GM12878 (cell line): ENCODE data around the gene COL23A1. TPM values are rescaled to one million over a fixed set of nuclear protein-coding genes. Genes with fewer than 3 reads are reported as not detected.

ENCODE experiments used
- ATAC-seq: fragments of 200-7000 bp; cut with Tn5 transposase; 3 replicates; pipeline ENCODE4 v1.9.1; 2020; ENCODE audit warnings: mild to moderate bottlenecking, moderate library complexity
- BruUV-seq: library from RNA; stranded (reverse); fragments of 400-500 nt; replicated peaks from 2 replicates; lab custom pipeline; 2021; lab: Mats Ljungman, UMichigan
- CTCF ChIA-PET: fragments of 300-600 bp; sonication (Branson Sonifier 250); formaldehyde crosslinking; extraction: SDS; loops from one replicate; lab custom pipeline; 2021; ENCODE audit warnings: inconsistent platforms; lab: Yijun Ruan, JAX
- POLR2A ChIA-PET: fragments of 350-600 bp; formaldehyde crosslinking; extraction: SDS; loops from one replicate; lab custom pipeline; 2021; ENCODE audit warnings: inconsistent platforms; lab: Charles Lee
- RAD21 ChIA-PET: fragments of 300-600 bp; sonication (Branson Sonifier 250); formaldehyde crosslinking; loops from one replicate; lab custom pipeline; 2023; ENCODE audit warnings: antibody characterized with exemption; ENCODE audit not compliant: unreplicated experiment; lab: Charles Lee
- SMC1A ChIA-PET: fragments of 300-600 bp; sonication (Branson Sonifier 250); formaldehyde crosslinking; loops from one replicate; lab custom pipeline; 2023; ENCODE audit not compliant: unreplicated experiment, uncharacterized antibody; lab: Charles Lee
- DNase-seq: peaks from one replicate; pipeline ENCODE4 v3.0.0-alpha.2; 2011; ENCODE audit warnings: low read depth, low spot score
- FAIRE-seq: peaks from 3 replicates; lab custom pipeline; 2011; peaks lifted over from hg19 to GRCh38; lab: Jason Lieb, UNC
- H2AFZ ChIP-seq: 2 replicates; pipeline ENCODE4 v1.6.0; 2011; ENCODE audit warnings: low read depth, low read length, control low read depth; ENCODE audit not compliant: control insufficient read depth
- H3K27ac ChIP-seq: 2 replicates; pipeline ENCODE4 v1.5.1; 2011; ENCODE audit warnings: control low read depth; ENCODE audit not compliant: control insufficient read depth, insufficient read depth
- H3K27me3 ChIP-seq, 2 experiments: replicated peaks in 1 of 2; 2 replicates each; pipeline versions ENCODE4 v1.6.0 to v1.6.1; 2011; ENCODE audit warnings: low read length in 1 of 2; ENCODE audit not compliant: control insufficient read depth in 2 of 2, insufficient read depth in 2 of 2
- H3K36me3 ChIP-seq, 2 experiments: 2 replicates each; pipeline ENCODE4 v1.5.1; 2011; ENCODE audit warnings: low read length in 1 of 2; ENCODE audit not compliant: control insufficient read depth in 2 of 2, insufficient read depth in 2 of 2
- H3K4me1 ChIP-seq: 2 replicates; pipeline ENCODE4 v1.6.1; 2011; ENCODE audit warnings: mild to moderate bottlenecking, low read length, moderate library complexity, mixed read lengths; ENCODE audit not compliant: control insufficient read depth, insufficient read depth
- H3K4me2 ChIP-seq: 2 replicates; pipeline ENCODE4 v1.6.0; 2011; ENCODE audit warnings: control low read depth; ENCODE audit not compliant: control insufficient read depth, insufficient read depth
- H3K4me3 ChIP-seq: fragments of 200-600 bp; sonication (generic); 2 replicates; pipeline ENCODE4 v1.5.1; 2016
- H3K79me2 ChIP-seq: 2 replicates; pipeline ENCODE4 v1.6.0; 2011; ENCODE audit warnings: low read length; ENCODE audit not compliant: control insufficient read depth, insufficient read depth
- H3K9ac ChIP-seq: 2 replicates; pipeline ENCODE4 v1.8.0; 2011; ENCODE audit warnings: low read length, control low read depth, mixed read lengths; ENCODE audit not compliant: control insufficient read depth, insufficient read depth
- H3K9me3 ChIP-seq: replicated peaks from 3 replicates; pipeline ENCODE4 v1.5.1; 2011; ENCODE audit warnings: mild to moderate bottlenecking, low read length; ENCODE audit not compliant: control insufficient read depth, insufficient read depth
- H4K20me1 ChIP-seq: 2 replicates; pipeline ENCODE4 v1.6.0; 2011; ENCODE audit not compliant: control insufficient read depth, insufficient read depth
- ATF2 ChIP-seq: IDR thresholded peaks from 2 replicates; pipeline ENCODE4 v1.6.1; 2012; ENCODE audit warnings: low read length, inconsistent platforms
- CBX5 ChIP-seq: sonication (generic); IDR thresholded peaks from 2 replicates; pipeline ENCODE4 v1.6.1; 2016; ENCODE audit warnings: low read depth, moderate library complexity, mild to moderate bottlenecking, inconsistent platforms
- NFIC ChIP-seq: IDR thresholded peaks from 2 replicates; pipeline ENCODE4 v1.6.1; 2012; ENCODE audit warnings: low read depth, mild to moderate bottlenecking, inconsistent platforms, low read length, moderate library complexity
- NFYA ChIP-seq: IDR thresholded peaks from 2 replicates; pipeline ENCODE4 v1.6.1; 2011; ENCODE audit warnings: low read depth, mild to moderate bottlenecking, low read length, improper control_type of control experiment, borderline replicate concordance
- PAX5 ChIP-seq: IDR thresholded peaks from 2 replicates; pipeline ENCODE4 v1.6.1; 2011; ENCODE audit warnings: low read depth, low read length, borderline replicate concordance
- RFX5 ChIP-seq: IDR thresholded peaks from 2 replicates; pipeline ENCODE4 v1.6.1; 2011; ENCODE audit warnings: low read depth, low read length, improper control_type of control experiment
- ZNF207 ChIP-seq: fragments of 450-650 bp; IDR thresholded peaks from 2 replicates; pipeline ENCODE4 v1.6.1; 2014; ENCODE audit warnings: antibody characterized with exemption, mild to moderate bottlenecking, borderline replicate concordance
- ZNF274 ChIP-seq: IDR thresholded peaks from one replicate; pipeline ENCODE4 v1.8.0; 2011; ENCODE audit not compliant: insufficient read length, insufficient read depth
- ZSCAN29 ChIP-seq: fragments of 450-650 bp; IDR thresholded peaks from 2 replicates; pipeline ENCODE4 v1.6.1; 2017; ENCODE audit warnings: mild to moderate bottlenecking, moderate library complexity
- WGBS: methylation state at CpG from one replicate; pipeline ENCODE4 v1.1.6; 2016; ENCODE audit warnings: low lambda C conversion rate; ENCODE audit not compliant: insufficient replicate concordance, insufficient coverage; ENCODE audit errors: missing lambda C conversion rate; 5-methylcytosine and 5-hydroxymethylcytosine counted together
- in situ Hi-C: fragments of 300-500 bp; cut with MboI; formaldehyde crosslinking; loops from 9 replicates; pipeline ENCODE4 v1.14.3; 2018; ENCODE audit warnings: mixed read lengths
- intact Hi-C: fragments of 100-400 bp; cut with micrococcal nuclease; formaldehyde crosslinking; loops from one replicate; pipeline ENCODE4 v1.14.2; 2022; ENCODE audit not compliant: unreplicated experiment
- polyA plus RNA-seq, 11 experiments: library from polyadenylated mRNA; depleted of rRNA in 4 of 11; unstranded in 6 of 11; stranded (reverse) in 5 of 11; fragments of >200 nt; fragmentation: Nextera tagmentation in 4 of 11; fragmentation: Illumina TruSeq in 1 of 11; extraction: Ambion mirVana in 4 of 11; extraction: Trizol in 1 of 11; gene quantifications; 1 replicate in 1 of 11; 2 replicates in 10 of 11; pipeline versions ENCODE4 v1.2.1 to v1.2.3, GENCODE V29; 2011 to 2016; ENCODE audit warnings: inconsistent platforms in 2 of 11, missing spikeins in 2 of 11, low read depth in 1 of 11
- total RNA-seq, 4 experiments: library from RNA; depleted of rRNA in 3 of 4; stranded (reverse); fragments of >200 nt in 3 of 4; fragmentation: Illumina TruSeq in 1 of 4; extraction: Trizol in 1 of 4; gene quantifications; 2 replicates each; pipeline versions ENCODE4 v1.2.1 to v1.2.3, GENCODE V29; 2013 to 2021
- TF ChIP-seq, protein P1 (sequence below): IDR thresholded peaks from 2 replicates; pipeline ENCODE4 v1.6.1; 2012; ENCODE audit warnings: low read depth, low read length, improper control_type of control experiment
- TF ChIP-seq, protein P2 (sequence below): fragments of 150-350 bp; IDR thresholded peaks from 2 replicates; pipeline ENCODE4 v1.6.1; 2016; ENCODE audit warnings: low read depth, low read length
- TF ChIP-seq, protein P3 (sequence below): fragments of 450-650 bp; IDR thresholded peaks from 2 replicates; pipeline ENCODE4 v1.6.1; 2018; ENCODE audit warnings: mild to moderate bottlenecking, low read depth, moderate library complexity; ENCODE audit not compliant: partially characterized antibody

Gene COL23A1
- total and polyA plus RNA-seq, 10 of the 15 experiments (the other 5 are each of a cell fraction or from before 2014, with no cell fraction given): 0.03 to 0.83 (median 0.09) TPM; not detected in 5

DNA sequence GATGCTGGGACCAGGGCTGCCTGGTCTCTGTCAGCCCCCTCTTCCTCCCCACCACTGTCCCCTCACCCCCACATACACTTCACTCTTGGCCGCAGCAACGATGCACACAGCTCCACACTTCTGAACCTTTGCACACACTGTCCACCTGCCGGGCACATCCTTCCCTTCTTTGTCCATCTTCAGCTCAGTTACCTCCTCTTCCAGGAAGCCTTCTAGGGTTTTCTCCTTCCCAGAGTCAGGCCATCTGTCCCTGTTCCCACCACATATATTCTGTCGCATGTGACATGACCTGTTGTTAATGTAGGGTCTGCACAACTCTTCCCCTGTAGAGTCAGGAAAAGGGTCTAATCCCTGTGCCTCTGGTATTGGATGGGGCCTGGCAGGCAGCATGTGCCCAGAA lies 319.0 kb downstream of the COL23A1 start:
- in situ Hi-C loops: no loop called here
- H3K9me3 ChIP-seq: no peaks in the 10 kb centered on the region
- no peak for ATAC-seq
- no peak for TF ChIP-seq ZNF207
- TF ChIP-seq, protein P1, sequence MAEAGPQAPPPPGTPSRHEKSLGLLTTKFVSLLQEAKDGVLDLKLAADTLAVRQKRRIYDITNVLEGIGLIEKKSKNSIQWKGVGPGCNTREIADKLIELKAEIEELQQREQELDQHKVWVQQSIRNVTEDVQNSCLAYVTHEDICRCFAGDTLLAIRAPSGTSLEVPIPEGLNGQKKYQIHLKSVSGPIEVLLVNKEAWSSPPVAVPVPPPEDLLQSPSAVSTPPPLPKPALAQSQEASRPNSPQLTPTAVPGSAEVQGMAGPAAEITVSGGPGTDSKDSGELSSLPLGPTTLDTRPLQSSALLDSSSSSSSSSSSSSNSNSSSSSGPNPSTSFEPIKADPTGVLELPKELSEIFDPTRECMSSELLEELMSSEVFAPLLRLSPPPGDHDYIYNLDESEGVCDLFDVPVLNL: no peak
- TF ChIP-seq PAX5: no peak
- no peak for TF ChIP-seq ATF2
- no peak for TF ChIP-seq NFYA
- no peak for TF ChIP-seq ZSCAN29
- TF ChIP-seq, protein P2, sequence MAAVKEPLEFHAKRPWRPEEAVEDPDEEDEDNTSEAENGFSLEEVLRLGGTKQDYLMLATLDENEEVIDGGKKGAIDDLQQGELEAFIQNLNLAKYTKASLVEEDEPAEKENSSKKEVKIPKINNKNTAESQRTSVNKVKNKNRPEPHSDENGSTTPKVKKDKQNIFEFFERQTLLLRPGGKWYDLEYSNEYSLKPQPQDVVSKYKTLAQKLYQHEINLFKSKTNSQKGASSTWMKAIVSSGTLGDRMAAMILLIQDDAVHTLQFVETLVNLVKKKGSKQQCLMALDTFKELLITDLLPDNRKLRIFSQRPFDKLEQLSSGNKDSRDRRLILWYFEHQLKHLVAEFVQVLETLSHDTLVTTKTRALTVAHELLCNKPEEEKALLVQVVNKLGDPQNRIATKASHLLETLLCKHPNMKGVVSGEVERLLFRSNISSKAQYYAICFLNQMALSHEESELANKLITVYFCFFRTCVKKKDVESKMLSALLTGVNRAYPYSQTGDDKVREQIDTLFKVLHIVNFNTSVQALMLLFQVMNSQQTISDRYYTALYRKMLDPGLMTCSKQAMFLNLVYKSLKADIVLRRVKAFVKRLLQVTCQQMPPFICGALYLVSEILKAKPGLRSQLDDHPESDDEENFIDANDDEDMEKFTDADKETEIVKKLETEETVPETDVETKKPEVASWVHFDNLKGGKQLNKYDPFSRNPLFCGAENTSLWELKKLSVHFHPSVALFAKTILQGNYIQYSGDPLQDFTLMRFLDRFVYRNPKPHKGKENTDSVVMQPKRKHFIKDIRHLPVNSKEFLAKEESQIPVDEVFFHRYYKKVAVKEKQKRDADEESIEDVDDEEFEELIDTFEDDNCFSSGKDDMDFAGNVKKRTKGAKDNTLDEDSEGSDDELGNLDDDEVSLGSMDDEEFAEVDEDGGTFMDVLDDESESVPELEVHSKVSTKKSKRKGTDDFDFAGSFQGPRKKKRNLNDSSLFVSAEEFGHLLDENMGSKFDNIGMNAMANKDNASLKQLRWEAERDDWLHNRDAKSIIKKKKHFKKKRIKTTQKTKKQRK: no peak
- no peak for TF ChIP-seq ZNF274
- TF ChIP-seq, protein P3, sequence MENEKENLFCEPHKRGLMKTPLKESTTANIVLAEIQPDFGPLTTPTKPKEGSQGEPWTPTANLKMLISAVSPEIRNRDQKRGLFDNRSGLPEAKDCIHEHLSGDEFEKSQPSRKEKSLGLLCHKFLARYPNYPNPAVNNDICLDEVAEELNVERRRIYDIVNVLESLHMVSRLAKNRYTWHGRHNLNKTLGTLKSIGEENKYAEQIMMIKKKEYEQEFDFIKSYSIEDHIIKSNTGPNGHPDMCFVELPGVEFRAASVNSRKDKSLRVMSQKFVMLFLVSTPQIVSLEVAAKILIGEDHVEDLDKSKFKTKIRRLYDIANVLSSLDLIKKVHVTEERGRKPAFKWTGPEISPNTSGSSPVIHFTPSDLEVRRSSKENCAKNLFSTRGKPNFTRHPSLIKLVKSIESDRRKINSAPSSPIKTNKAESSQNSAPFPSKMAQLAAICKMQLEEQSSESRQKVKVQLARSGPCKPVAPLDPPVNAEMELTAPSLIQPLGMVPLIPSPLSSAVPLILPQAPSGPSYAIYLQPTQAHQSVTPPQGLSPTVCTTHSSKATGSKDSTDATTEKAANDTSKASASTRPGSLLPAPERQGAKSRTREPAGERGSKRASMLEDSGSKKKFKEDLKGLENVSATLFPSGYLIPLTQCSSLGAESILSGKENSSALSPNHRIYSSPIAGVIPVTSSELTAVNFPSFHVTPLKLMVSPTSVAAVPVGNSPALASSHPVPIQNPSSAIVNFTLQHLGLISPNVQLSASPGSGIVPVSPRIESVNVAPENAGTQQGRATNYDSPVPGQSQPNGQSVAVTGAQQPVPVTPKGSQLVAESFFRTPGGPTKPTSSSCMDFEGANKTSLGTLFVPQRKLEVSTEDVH: no peak
- TF ChIP-seq RFX5: no peak
- no peak for TF ChIP-seq CBX5
- no peak for TF ChIP-seq NFIC

More for the DNA sequence above, 319.0 kb downstream of the COL23A1 start:
- H3K4me3 ChIP-seq: no peak overlapping the region
- intact Hi-C loops: no loop called here
- no peak overlapping the region for H3K9ac ChIP-seq
- no peaks in the 10 kb centered on the region; a peak in 1 of 4 replicates for H3K27me3 ChIP-seq
- no peaks in the 10 kb centered on the region for H3K36me3 ChIP-seq
- no peaks in the 10 kb centered on the region for H3K79me2 ChIP-seq
- RAD21 ChIA-PET: no interaction called here
- H3K4me2 ChIP-seq: no peak overlapping the region
- H3K4me1 ChIP-seq: no peaks in the 10 kb centered on the region
- no peak overlapping the region for H2AFZ ChIP-seq
- SMC1A ChIA-PET: no interaction called here
- H4K20me1 ChIP-seq: no peaks in the 10 kb centered on the region
- no peak for FAIRE-seq
- POLR2A ChIA-PET: no interaction called here
- WGBS: 69% methylated on average over 4 of the region's 4 CpGs
- DNase-seq: no peak
- BruUV-seq: no TSS peak
- CTCF ChIA-PET: no interaction called here
- no peak overlapping the region for H3K27ac ChIP-seq
